NCI-H1694 treated with DMSO at 0.1 percent for 48 hours (cell line): ENCODE data around the gene ZNF319.

Source experiments
- DNase-seq: peaks from one replicate; lab custom pipeline; 2025; lab: John Stamatoyannopoulos, UW

Gene ZNF319

GRCh38 chr16:57956270-57956808 lies 44.1 kb downstream of the ZNF319 start:
- DNase-seq, result no peak

GRCh38 chr16:57955572-57956188 lies 44.8 kb downstream of the ZNF319 start:
- DNase-seq, result no peak

- no peak for DNase-seq
These were observed 46.6 kb downstream of the ZNF319 start for GRCh38 chr16:57953857-57954256.

- no peak for DNase-seq
These were observed 47.6 kb downstream of the ZNF319 start for GRCh38 chr16:57952909-57953308.

- DNase-seq, result no peak
These were observed 49.1 kb downstream of the ZNF319 start for GRCh38 chr16:57951204-57951960.

GRCh38 chr16:57950382-57950781 lies 50.1 kb downstream of the ZNF319 start:
- DNase-seq, result no peak

- no peak for DNase-seq
These were observed 50.8 kb downstream of the ZNF319 start for GRCh38 chr16:57949595-57950238.

- DNase-seq, result no peak
These were observed 51.5 kb downstream of the ZNF319 start for GRCh38 chr16:57949013-57949412.

GRCh38 chr16:57948027-57948426 lies 52.4 kb downstream of the ZNF319 start:
- DNase-seq, result no peak

- no peak for DNase-seq
These were observed 53.2 kb downstream of the ZNF319 start for GRCh38 chr16:57947261-57947660.

- DNase-seq, result peak; percentile 16
These were observed 54.2 kb downstream of the ZNF319 start for GRCh38 chr16:57946181-57946801.

- no peak for DNase-seq
These were observed 54.7 kb downstream of the ZNF319 start for GRCh38 chr16:57945740-57946138.

GRCh38 chr16:57944970-57945739 lies 55.3 kb downstream of the ZNF319 start:
- no peak for DNase-seq
